Vagina (tissue), 2 donors: Measurements from ENCODE around the gene CDX2. TPM values are rescaled to one million over a fixed set of nuclear protein-coding genes. Genes with fewer than 3 reads are reported as not detected.

Source experiments
- DNase-seq, 2 donors: peaks; one replicate each; pipeline ENCODE4 v3.0.0-alpha.2; 2017; ENCODE audit errors: extremely low spot score in 2 of 2
- H3K27ac ChIP-seq: fragments of 200-600 bp; sonication (generic); one replicate; pipeline ENCODE4 v1.5.1; 2019
- H3K27me3 ChIP-seq: fragments of 200-600 bp; sonication (generic); one replicate; pipeline ENCODE4 v1.5.1; 2019
- H3K36me3 ChIP-seq, 2 donors: fragments of 200-600 bp; sonication (generic); one replicate each; pipeline ENCODE4 v1.5.1; 2017 to 2019
- H3K4me1 ChIP-seq: fragments of 200-600 bp; sonication (generic); one replicate; pipeline ENCODE4 v1.5.1; 2019
- H3K4me3 ChIP-seq, 2 donors: fragments of 200-600 bp; sonication (generic); 1 replicate in 1 of 2; 2 replicates in 1 of 2; pipeline ENCODE4 v1.5.1; 2016 to 2019
- H3K9me3 ChIP-seq: fragments of 200-600 bp; sonication (generic); one replicate; pipeline ENCODE4 v1.5.1; 2019
- POLR2A ChIP-seq, 2 donors: fragments of 450-650 bp; IDR thresholded peaks; one replicate each; pipeline ENCODE4 v1.6.1; 2017; ENCODE audit warnings: antibody characterized with exemption in 2 of 2, mild to moderate bottlenecking in 2 of 2, moderate library complexity in 2 of 2
- POLR2AphosphoS5 ChIP-seq, 2 donors: sonication (generic); formaldehyde crosslinking; IDR thresholded peaks; one replicate each; pipeline ENCODE4 v1.9.0; 2017; ENCODE audit warnings: antibody characterized with exemption in 2 of 2, mild to moderate bottlenecking in 2 of 2, low read depth in 1 of 2; ENCODE audit not compliant: insufficient read depth in 1 of 2
- intact Hi-C: fragments of 100-400 bp; cut with DNase I; formaldehyde crosslinking; loops from one replicate; pipeline ENCODE4 v1.15.1; 2023
- total RNA-seq: library from RNA; depleted of rRNA; stranded (reverse); fragments of >200 nt; gene quantifications from one replicate; pipeline ENCODE4 v1.2.3, GENCODE V29; 2016
- TF ChIP-seq, protein P1 (sequence below), 3 experiments: fragments of 450-650 bp in 2 of 3; fragments of 200-600 bp in 1 of 3; sonication (generic) in 1 of 3; IDR thresholded peaks; one replicate each; pipeline ENCODE4 v1.5.1; 2017 to 2019; ENCODE audit warnings: antibody characterized with exemption in 3 of 3, mild to moderate bottlenecking in 2 of 3, moderate library complexity in 2 of 3

CDX2 gene
- total RNA-seq, 1 donor from 2014 or later = not detected

DNA sequence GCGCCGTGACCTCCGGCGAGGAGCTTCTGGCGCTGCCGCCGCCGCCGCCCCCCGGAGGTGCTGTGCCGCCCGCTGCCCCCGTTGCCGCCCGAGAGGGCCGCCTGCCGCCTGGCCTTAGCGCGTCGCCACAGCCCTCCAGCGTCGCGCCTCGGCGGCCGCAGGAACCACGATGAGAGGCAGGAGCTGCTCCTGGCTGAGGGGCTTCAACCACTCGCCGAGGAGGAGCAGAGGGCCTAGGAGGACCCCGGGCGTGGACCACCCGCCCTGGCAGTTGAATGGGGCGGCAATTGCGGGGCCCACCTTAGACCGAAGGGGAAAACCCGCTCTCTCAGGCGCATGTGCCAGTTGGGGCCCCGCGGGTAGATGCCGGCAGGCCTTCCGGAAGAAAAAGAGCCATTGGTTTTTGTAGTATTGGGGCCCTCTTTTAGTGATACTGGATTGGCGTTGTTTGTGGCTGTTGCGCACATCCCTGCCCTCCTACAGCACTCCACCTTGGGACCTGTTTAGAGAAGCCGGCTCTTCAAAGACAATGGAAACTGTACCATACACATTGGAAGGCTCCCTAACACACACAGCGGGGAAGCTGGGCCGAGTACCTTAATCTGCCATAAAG is 44.5 kb downstream of the CDX2 start:
- Histone ChIP-seq H3K36me3 (no peaks in the 10 kb centered on the region), H3K9me3 (no peaks in the 10 kb centered on the region), H3K4me3 (no peak overlapping the region), H3K27ac (no peak overlapping the region), H3K4me1 (peaks cover 28% of the 10 kb centered on the region), H3K27me3 (peaks cover 19% of the 10 kb centered on the region)
- no peak for TF ChIP-seq POLR2AphosphoS5 (IDR thresholded peaks at IDR 0.05; ENCODE audit: insufficient read depth in 1 of 2, low read depth in 1 of 2)
- TF ChIP-seq, protein P1, sequence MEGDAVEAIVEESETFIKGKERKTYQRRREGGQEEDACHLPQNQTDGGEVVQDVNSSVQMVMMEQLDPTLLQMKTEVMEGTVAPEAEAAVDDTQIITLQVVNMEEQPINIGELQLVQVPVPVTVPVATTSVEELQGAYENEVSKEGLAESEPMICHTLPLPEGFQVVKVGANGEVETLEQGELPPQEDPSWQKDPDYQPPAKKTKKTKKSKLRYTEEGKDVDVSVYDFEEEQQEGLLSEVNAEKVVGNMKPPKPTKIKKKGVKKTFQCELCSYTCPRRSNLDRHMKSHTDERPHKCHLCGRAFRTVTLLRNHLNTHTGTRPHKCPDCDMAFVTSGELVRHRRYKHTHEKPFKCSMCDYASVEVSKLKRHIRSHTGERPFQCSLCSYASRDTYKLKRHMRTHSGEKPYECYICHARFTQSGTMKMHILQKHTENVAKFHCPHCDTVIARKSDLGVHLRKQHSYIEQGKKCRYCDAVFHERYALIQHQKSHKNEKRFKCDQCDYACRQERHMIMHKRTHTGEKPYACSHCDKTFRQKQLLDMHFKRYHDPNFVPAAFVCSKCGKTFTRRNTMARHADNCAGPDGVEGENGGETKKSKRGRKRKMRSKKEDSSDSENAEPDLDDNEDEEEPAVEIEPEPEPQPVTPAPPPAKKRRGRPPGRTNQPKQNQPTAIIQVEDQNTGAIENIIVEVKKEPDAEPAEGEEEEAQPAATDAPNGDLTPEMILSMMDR (IDR thresholded peaks at IDR 0.05) = no peak
- TF ChIP-seq POLR2A (IDR thresholded peaks at IDR 0.05) = no peak
- intact Hi-C loops = no loop called here
- DNase-seq = no peak

DNA sequence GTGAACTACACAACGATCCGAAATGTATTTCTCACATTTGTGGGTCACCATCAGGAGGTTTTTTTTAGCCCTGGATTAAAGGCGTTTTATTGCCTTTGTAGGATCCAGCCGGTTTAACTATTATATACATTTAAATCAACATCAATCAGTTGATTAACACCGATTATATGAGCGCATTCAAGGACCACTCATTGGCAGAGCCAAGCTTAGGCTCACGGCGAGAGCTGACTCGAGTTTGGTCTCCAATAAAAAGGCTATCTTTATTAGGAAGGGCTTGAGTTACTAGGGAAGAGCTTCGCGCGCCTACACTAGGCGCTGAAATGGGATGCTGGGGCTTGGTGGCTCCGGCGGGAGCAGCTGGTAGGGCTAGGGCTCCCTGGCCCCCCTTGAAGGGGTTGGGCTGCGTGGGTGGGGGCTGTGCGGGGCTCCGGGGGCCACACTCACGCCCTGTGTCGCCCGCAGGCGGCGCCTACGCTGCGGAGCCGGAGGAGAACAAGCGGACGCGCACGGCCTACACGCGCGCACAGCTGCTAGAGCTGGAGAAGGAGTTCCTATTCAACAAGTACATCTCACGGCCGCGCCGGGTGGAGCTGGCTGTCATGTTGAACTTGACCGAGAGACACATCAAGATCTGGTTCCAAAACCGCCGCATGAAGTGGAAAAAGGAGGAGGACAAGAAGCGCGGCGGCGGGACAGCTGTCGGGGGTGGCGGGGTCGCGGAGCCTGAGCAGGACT is 45.2 kb downstream of the CDX2 start:
- Histone ChIP-seq H3K9me3 (no peaks in the 10 kb centered on the region), H3K4me3 (no peak overlapping the region), H3K36me3 (no peaks in the 10 kb centered on the region), H3K27me3 (peaks cover 20% of the 10 kb centered on the region), H3K4me1 (peaks cover 33% of the 10 kb centered on the region), H3K27ac (no peak overlapping the region)
- TF ChIP-seq, protein P1 (IDR thresholded peaks at IDR 0.05) = no peak
- TF ChIP-seq POLR2AphosphoS5 (IDR thresholded peaks at IDR 0.05; ENCODE audit: insufficient read depth in 1 of 2, low read depth in 1 of 2) = no peak
- TF ChIP-seq POLR2A (IDR thresholded peaks at IDR 0.05) = no peak
- intact Hi-C loops = no loop called here
- no peak for DNase-seq

DNA sequence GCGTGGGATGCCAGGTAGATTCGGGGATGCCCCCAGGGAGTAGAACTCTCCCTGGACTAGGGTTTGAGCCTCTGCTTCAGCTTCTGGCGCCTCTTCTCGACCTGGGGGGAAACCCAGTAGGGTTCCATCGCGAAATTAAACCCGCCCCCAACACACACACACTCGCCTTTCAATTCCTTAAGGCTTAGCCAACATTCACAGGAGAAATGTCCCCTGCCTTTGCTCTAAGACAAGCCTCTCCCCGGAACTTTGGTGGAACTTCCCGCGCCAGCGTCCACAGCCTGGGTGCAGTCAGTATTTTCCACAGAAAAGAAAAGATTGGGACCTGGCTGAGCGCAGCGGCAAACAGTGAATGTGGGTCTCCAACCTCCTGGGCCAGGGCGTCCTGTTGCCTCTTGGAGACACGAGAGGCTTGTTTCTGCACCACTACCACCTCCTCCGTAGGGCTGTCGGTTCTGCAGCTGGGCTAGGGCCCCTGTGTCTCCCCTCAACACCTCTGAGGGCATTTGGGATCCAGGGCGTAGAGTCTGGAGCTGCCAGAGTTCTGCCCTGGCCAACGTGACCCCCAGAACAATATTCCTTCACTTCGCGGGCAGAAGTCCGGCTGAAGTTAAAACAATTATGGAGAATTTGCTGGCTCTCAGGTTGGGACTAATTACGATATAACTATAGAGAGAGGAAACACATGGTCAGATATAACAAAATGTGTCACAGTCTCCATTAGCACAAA is 46.1 kb downstream of the CDX2 start:
- TF ChIP-seq, protein P1 (IDR thresholded peaks at IDR 0.05) = no peak
- TF ChIP-seq POLR2AphosphoS5 (IDR thresholded peaks at IDR 0.05; ENCODE audit: insufficient read depth in 1 of 2, low read depth in 1 of 2) (no peak), POLR2A (IDR thresholded peaks at IDR 0.05) (no peak)
- Histone ChIP-seq H3K4me3 (no peak overlapping the region), H3K27me3 (peaks cover 22% of the 10 kb centered on the region), H3K36me3 (no peaks in the 10 kb centered on the region), H3K27ac (no peak overlapping the region), H3K9me3 (no peaks in the 10 kb centered on the region), H3K4me1 (peaks cover 39% of the 10 kb centered on the region)
- no peak for DNase-seq
- intact Hi-C loops = no loop called here

DNA sequence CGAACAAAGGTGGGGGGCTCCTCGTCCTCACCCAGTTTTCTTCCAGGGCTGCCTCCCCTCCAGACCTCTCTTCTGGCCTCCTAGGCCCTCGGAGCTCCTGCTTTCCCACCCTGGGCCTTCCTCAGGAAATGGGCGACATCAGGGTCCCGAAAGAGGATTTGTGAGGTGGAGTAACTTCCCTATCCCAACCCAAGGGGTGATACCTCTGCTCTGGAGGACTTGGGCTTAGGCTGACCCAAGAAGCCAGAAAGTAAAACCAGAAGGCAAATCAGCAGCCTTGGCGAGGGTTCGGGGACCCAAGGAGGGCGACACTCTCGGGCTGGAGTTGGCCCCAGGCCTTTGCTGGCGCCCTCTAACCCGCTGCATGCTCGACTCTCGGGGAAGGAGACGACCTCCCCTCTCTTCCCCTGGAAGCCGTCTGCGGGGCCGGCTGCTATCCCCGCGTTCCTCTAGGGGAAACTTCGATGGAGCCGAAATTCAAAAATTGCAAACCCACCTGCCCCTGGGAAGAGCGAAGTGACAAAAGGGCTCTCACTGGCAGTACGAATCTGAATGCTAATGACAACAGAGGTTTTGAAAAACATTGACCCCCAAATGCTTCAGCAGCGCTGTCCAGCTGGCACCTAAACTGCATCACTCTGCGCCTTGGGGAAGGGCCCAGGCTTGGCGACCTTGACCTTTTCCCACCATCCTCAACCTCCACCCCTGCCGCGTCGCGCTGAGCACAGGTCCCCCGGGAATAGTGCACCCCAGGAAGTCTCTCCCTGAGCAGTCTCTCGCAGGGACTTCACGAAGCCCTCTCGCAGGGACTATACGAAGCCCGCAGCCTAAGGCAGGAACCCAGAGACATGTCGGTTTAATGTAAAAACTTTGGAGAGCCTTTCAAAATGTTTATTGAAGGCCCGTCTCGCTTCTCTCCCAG is 46.9 kb downstream of the CDX2 start:
- Histone ChIP-seq H3K27ac (no peak overlapping the region), H3K9me3 (no peaks in the 10 kb centered on the region), H3K4me3 (no peak overlapping the region), H3K36me3 (no peaks in the 10 kb centered on the region), H3K27me3 (peaks cover 27% of the 10 kb centered on the region), H3K4me1 (peaks cover 45% of the 10 kb centered on the region)
- DNase-seq = no peak
- TF ChIP-seq, protein P1 (IDR thresholded peaks at IDR 0.05) = no peak
- no peak for TF ChIP-seq POLR2AphosphoS5 (IDR thresholded peaks at IDR 0.05; ENCODE audit: insufficient read depth in 1 of 2, low read depth in 1 of 2)
- TF ChIP-seq POLR2A (IDR thresholded peaks at IDR 0.05) = no peak
- intact Hi-C loops = no loop called here
